Astrocyte of the cerebellum (primary cell): ENCODE results near the gene SPRYD3.

Source experiments
- DNase-seq: peaks from one replicate; pipeline ENCODE4 v3.0.0-alpha.2; 2011; ENCODE audit warnings: low read depth
- H3K4me3 ChIP-seq: 2 replicates; pipeline ENCODE4 v1.5.1; 2011; ENCODE audit warnings: mild to moderate bottlenecking, low read depth, low read length, moderate library complexity
- in situ Hi-C: cut with HindIII; loops from 2 replicates; pipeline ENCODE4 v1.10.0; 2017; ENCODE audit warnings: low sequenced_read_pairs
- TF ChIP-seq, protein P1 (sequence below): IDR thresholded peaks from 2 replicates; pipeline ENCODE4 v1.5.1; 2012; ENCODE audit warnings: low read length, low read depth, moderate library complexity, mild to moderate bottlenecking; ENCODE audit errors: missing control alignments

The SPRYD3 gene

GRCh38 chr12:53078425-53079225 is 565 bp downstream of the SPRYD3 start:
- TF ChIP-seq, protein P1, sequence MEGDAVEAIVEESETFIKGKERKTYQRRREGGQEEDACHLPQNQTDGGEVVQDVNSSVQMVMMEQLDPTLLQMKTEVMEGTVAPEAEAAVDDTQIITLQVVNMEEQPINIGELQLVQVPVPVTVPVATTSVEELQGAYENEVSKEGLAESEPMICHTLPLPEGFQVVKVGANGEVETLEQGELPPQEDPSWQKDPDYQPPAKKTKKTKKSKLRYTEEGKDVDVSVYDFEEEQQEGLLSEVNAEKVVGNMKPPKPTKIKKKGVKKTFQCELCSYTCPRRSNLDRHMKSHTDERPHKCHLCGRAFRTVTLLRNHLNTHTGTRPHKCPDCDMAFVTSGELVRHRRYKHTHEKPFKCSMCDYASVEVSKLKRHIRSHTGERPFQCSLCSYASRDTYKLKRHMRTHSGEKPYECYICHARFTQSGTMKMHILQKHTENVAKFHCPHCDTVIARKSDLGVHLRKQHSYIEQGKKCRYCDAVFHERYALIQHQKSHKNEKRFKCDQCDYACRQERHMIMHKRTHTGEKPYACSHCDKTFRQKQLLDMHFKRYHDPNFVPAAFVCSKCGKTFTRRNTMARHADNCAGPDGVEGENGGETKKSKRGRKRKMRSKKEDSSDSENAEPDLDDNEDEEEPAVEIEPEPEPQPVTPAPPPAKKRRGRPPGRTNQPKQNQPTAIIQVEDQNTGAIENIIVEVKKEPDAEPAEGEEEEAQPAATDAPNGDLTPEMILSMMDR, result no peak
- no peak for DNase-seq
- in situ Hi-C loops, result loop anchor here (5.0 to 10.0 kb wide), 2 partner anchors 54 to 116 kb away; no protein-coding TSS in a partner anchor
- H3K4me3 ChIP-seq, result peak overlapping the region; percentile 62

DNA sequence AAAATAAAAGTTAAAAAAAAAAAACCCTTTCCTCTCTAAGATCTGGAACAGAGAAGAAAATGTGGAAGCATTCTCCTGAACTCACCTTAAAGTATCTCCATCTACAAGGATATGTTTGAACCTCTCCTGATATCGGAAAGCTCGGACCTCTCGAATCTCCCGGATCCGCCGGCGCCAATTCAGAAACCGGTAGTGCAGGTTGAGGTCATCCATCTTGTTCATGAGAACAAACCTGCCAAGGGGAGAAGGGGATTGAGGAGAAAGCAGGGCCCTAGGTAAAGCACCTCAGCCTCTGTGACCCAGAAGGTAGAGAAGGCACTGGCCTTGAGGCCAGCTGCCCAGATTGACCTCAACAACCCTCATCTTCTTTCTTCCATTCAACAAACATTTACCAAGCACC is 2.2 kb downstream of the SPRYD3 start:
- TF ChIP-seq, protein P1, result no peak
- H3K4me3 ChIP-seq, result no peak overlapping the region
- in situ Hi-C loops, result loop anchor here (5.0 to 10.0 kb wide), 2 partner anchors 55 to 118 kb away; no protein-coding TSS in a partner anchor
- no peak for DNase-seq

DNA sequence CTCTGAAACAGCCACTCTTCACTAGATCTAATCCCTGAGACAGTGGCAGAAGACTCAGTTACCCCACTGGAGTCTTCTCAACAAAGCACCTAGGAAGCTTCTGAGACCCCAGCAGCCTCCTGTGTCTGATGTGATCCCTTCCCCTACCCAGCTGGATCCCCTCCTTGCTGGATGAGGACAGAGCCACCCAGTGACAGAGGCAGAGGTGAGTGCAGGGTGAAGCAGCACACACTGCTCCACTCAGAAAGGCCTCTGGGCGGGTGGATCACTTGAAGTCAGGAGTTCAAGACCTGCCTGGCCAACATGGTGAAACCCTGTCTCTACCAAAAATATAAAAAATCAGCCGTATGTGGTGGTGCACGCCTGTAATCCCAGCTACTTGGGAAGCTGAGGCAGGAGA is 2.7 kb downstream of the SPRYD3 start:
- H3K4me3 ChIP-seq, result no peak overlapping the region
- no peak for DNase-seq
- TF ChIP-seq, protein P1, result no peak
- in situ Hi-C loops, result loop anchor here (5.0 to 10.0 kb wide), 2 partner anchors 56 to 118 kb away; no protein-coding TSS in a partner anchor

- no peak overlapping the region for H3K4me3 ChIP-seq
- in situ Hi-C loops, result loop anchor here (5.0 to 10.0 kb wide), 2 partner anchors 57 to 120 kb away; no protein-coding TSS in a partner anchor
- TF ChIP-seq, protein P1, result no peak
- DNase-seq, result no peak
Measured at GRCh38 chr12:53074999-53075370, 4.2 kb downstream of the SPRYD3 start.

DNA sequence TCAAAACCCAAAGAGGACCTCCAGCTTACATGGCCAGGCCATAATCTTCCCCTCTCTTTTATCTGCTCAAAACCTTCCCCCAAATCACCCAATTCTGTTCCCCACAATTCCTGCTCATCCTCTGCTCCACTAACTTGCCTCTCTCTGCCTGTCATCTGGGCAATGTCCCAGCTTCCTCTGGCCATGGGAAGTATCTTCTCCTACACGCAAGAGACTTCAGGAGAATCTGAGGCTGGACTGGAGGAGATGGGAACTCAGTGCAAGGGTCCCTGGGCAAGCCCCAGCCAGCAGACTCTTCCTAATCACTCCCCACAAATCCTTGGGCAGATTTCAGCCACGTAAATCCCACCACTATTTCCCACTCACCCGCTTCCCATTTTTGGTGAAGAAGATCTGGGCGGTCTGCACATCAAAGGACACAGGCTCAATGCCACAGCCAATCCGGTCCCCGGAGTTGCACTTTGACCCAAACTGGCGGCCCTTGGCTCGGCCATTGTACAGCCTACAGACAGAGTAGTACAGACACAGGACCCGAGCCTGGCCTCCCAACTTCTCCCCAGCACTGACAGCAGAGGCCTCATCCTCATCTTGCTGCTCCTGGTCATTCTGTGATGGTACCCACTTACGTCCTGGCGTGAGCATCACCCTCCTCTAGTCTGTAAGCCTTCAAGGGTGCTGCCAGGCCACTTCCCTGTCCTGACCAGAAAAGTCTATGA is 4.7 kb downstream of the SPRYD3 start:
- no peak for DNase-seq
- in situ Hi-C loops, result loop anchor here (10.0 kb wide), 1 partner anchor 120 kb away; no protein-coding TSS in a partner anchor
- TF ChIP-seq, protein P1, result no peak
- H3K4me3 ChIP-seq, result no peak overlapping the region

DNA sequence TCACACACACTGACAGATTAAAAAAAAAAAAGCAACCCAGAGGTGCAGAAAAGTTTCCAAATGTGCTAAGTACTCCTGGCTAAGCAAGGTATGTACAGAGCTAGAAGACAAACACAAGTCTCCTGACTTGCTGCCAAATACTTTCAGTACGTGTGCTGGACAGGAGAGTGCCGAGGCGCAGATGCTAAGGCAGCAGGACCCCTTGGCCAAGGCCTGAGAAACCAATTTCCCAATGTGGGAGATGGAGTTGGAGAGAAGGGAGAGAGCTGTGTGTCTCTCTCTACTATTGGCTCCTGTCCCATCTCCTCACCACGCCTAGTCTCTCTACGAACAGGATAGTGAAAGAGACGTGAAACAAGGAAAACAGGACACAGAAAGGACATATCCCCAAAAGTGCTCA is 5.3 kb downstream of the SPRYD3 start:
- in situ Hi-C loops, result loop anchor here (10.0 kb wide), 1 partner anchor 121 kb away; no protein-coding TSS in a partner anchor
- TF ChIP-seq, protein P1, result no peak
- no peak overlapping the region for H3K4me3 ChIP-seq
- no peak for DNase-seq
